OCI-LY1 (cell line): ENCODE results near the gene FXYD6.

ENCODE experiments used
- H2AFZ ChIP-seq: fragments of 200-600 bp; sonication (generic), shearing (Covaris generic); 2 replicates; pipeline ENCODE4 v1.6.0; 2014; ENCODE audit warnings: antibody characterized with exemption, mild to moderate bottlenecking, low read length
- H3F3A ChIP-seq: fragments of 200-600 bp; sonication (generic), shearing (Covaris generic); 2 replicates; pipeline ENCODE4 v1.6.0; 2014; ENCODE audit warnings: mild to moderate bottlenecking, antibody characterized with exemption, low read length, moderate library complexity; ENCODE audit not compliant: insufficient read depth
- H3K27ac ChIP-seq: fragments of 200-600 bp; sonication (generic); 2 replicates; pipeline ENCODE4 v1.5.1; 2014; ENCODE audit warnings: low read length, mixed run types, mild to moderate bottlenecking, low read depth; ENCODE audit not compliant: poor library complexity, severe bottlenecking
- H3K27me3 ChIP-seq: fragments of 200-600 bp; sonication (generic); 2 replicates; pipeline ENCODE4 v1.6.0; 2014; ENCODE audit warnings: antibody characterized with exemption, mild to moderate bottlenecking, low read length, moderate library complexity; ENCODE audit not compliant: insufficient read depth
- H3K36me3 ChIP-seq: fragments of 200-600 bp; sonication (generic); 2 replicates; pipeline ENCODE4 v1.6.1; 2014; ENCODE audit warnings: mild to moderate bottlenecking, antibody characterized with exemption, low read length, moderate library complexity, mixed read lengths; ENCODE audit not compliant: insufficient read depth
- H3K4me1 ChIP-seq: fragments of 200-600 bp; sonication (generic); 2 replicates; pipeline ENCODE4 v1.5.1; 2014; ENCODE audit warnings: mild to moderate bottlenecking, low read length, moderate library complexity; ENCODE audit not compliant: insufficient read depth, severe bottlenecking
- H3K4me2 ChIP-seq: fragments of 200-600 bp; sonication (generic), shearing (Covaris generic); 2 replicates; pipeline ENCODE4 v1.6.1; 2014; ENCODE audit warnings: low read length
- H3K4me3 ChIP-seq: fragments of 200-600 bp; sonication (generic); 2 replicates; pipeline ENCODE4 v1.5.1; 2014; ENCODE audit warnings: low read length, low read depth, mild to moderate bottlenecking, mixed read lengths; ENCODE audit not compliant: poor library complexity, severe bottlenecking
- H3K79me2 ChIP-seq: fragments of 200-600 bp; shearing (Covaris generic); 2 replicates; pipeline ENCODE4 v1.6.1; 2016; ENCODE audit warnings: mixed run types, low read length, mixed read lengths; ENCODE audit not compliant: insufficient read depth
- H3K9ac ChIP-seq: fragments of 200-600 bp; sonication (generic), shearing (Covaris generic); 2 replicates; pipeline ENCODE4 v1.6.1; 2014; ENCODE audit warnings: mild to moderate bottlenecking, low read length, mixed read lengths
- H3K9me2 ChIP-seq: fragments of 200-600 bp; sonication (generic), shearing (Covaris generic); 2 replicates; pipeline ENCODE4 v1.6.1; 2014; ENCODE audit warnings: low read depth, mild to moderate bottlenecking, low read length, mixed read lengths
- H3K9me3 ChIP-seq: fragments of 200-600 bp; shearing (Covaris generic); 2 replicates; pipeline ENCODE4 v1.6.1; 2014; ENCODE audit warnings: low read length, mixed read lengths
- H4K20me1 ChIP-seq: fragments of 200-600 bp; sonication (generic), shearing (Covaris generic); 2 replicates; pipeline ENCODE4 v1.6.0; 2016; ENCODE audit warnings: mild to moderate bottlenecking, low read length; ENCODE audit not compliant: insufficient read depth
- EZH2 ChIP-seq: fragments of 200-600 bp; sonication (generic), shearing (Covaris generic); IDR thresholded peaks from 2 replicates; pipeline ENCODE4 v1.8.0; 2017; ENCODE audit warnings: borderline replicate concordance, mixed run types, mild to moderate bottlenecking, antibody characterized with exemption, low read length, moderate library complexity, mixed read lengths
- TF ChIP-seq, protein P1 (sequence below): fragments of 200-600 bp; sonication (generic), shearing (Covaris generic); IDR thresholded peaks from 2 replicates; pipeline ENCODE4 v1.5.1; 2017; ENCODE audit warnings: mild to moderate bottlenecking, antibody characterized with exemption, low read length, moderate library complexity, mixed read lengths

Gene FXYD6

DNA sequence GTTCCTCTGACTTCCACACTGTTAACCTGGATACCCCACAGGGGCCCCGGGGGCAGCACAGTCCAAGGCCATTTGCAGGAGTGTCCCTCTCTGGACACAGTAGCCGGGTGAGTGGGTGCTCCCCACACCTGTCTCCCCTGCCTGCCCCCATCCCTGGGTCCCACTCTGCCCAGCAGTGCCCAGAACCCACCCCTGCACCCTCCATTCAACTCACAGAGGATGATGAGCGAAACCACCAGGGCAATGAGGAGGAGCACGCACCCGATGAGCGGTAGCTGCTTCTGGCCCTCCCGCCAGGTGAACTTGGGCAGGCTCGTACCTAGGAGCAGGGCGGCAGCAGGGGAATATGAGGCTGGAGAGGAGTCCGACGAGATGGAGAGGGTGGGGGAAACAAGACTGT is 40.5 kb upstream of the FXYD6 start:
- Histone ChIP-seq H3K36me3 (no peaks in the 10 kb centered on the region), H3K79me2 (no peaks in the 10 kb centered on the region), H3K9me3 (no peaks in the 10 kb centered on the region), H3K27ac (no peak overlapping the region), H3F3A (no peaks in the 10 kb centered on the region), H4K20me1 (no peaks in the 10 kb centered on the region), H2AFZ (no peak overlapping the region), H3K9ac (no peak overlapping the region), H3K9me2 (no peaks in the 10 kb centered on the region), H3K4me2 (no peak overlapping the region), H3K4me3 (no peak overlapping the region), H3K4me1 (no peaks in the 10 kb centered on the region), H3K27me3 (no peaks in the 10 kb centered on the region)
- no peak for TF ChIP-seq EZH2
- TF ChIP-seq, protein P1, sequence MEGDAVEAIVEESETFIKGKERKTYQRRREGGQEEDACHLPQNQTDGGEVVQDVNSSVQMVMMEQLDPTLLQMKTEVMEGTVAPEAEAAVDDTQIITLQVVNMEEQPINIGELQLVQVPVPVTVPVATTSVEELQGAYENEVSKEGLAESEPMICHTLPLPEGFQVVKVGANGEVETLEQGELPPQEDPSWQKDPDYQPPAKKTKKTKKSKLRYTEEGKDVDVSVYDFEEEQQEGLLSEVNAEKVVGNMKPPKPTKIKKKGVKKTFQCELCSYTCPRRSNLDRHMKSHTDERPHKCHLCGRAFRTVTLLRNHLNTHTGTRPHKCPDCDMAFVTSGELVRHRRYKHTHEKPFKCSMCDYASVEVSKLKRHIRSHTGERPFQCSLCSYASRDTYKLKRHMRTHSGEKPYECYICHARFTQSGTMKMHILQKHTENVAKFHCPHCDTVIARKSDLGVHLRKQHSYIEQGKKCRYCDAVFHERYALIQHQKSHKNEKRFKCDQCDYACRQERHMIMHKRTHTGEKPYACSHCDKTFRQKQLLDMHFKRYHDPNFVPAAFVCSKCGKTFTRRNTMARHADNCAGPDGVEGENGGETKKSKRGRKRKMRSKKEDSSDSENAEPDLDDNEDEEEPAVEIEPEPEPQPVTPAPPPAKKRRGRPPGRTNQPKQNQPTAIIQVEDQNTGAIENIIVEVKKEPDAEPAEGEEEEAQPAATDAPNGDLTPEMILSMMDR = no peak

DNA sequence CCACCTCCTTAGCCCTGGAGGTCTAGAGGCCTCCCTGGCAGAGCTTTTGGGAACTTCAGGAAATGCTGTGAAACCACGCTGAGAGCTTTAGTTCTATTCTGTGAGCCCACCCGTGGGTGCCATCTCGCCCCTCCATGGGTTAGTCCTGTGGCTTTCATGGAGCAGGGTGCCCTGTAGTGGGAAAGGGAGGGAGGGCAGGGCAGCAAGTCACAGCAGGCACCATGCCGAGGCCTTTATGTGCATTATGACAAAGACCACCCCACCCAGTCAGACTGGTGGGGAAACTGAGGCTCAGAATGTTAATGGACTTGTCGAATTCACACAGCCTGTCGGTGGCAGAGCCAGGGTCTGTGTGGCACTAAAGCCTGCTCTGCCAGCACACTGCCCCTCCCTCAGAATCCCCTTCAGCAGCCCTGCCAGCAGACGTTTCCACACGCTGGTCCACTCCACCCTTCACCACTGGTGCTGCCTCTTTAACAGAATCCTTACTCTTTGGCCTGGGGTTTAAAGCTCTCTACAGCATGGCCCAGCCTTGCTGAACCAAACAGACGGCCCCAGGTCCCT is 39.3 kb upstream of the FXYD6 start:
- Histone ChIP-seq H3K9ac (no peak overlapping the region), H3K4me3 (no peak overlapping the region), H4K20me1 (no peaks in the 10 kb centered on the region), H2AFZ (no peak overlapping the region), H3K27ac (no peak overlapping the region), H3F3A (no peaks in the 10 kb centered on the region), H3K36me3 (no peaks in the 10 kb centered on the region), H3K9me2 (no peaks in the 10 kb centered on the region), H3K79me2 (no peaks in the 10 kb centered on the region), H3K27me3 (no peaks in the 10 kb centered on the region), H3K4me1 (no peaks in the 10 kb centered on the region), H3K4me2 (no peak overlapping the region), H3K9me3 (no peaks in the 10 kb centered on the region)
- TF ChIP-seq, protein P1 = no peak
- no peak for TF ChIP-seq EZH2

DNA sequence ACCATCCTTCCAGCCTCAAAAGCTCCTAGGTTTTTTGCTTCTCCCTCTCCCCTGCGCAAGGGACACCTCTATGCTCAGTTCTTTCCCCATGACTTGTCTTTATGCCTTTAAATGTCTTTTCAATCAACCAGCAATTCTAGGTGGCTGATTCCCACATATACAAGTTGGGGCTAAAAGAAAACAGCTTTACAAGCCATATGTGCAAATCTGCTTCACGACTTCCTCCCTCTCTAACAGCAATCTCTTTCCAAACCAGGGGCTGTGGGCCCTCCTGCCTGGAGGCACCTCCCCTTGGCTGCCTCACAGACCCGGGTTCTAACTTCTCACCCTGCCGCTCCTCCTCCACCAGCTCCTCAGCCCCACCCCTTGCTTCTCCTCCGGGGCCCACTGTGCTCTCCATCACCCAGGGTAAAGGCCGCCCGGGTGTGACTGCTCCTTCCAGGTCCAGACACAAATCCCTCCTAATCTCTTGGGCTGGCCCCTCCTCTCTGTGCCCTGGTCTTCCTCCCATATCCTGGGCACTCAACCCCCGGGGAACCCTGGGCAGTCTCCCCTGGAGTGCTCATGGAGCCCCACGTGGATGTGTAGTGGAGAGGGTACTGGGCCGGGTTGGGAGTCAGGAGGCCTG is 38.6 kb upstream of the FXYD6 start:
- Histone ChIP-seq H3K9me3 (no peaks in the 10 kb centered on the region), H3K4me2 (no peak overlapping the region), H3K79me2 (no peaks in the 10 kb centered on the region), H3K9ac (no peak overlapping the region), H3K4me1 (no peaks in the 10 kb centered on the region), H3K36me3 (no peaks in the 10 kb centered on the region), H3K27me3 (no peaks in the 10 kb centered on the region), H2AFZ (no peak overlapping the region), H3K27ac (no peak overlapping the region), H3K4me3 (no peak overlapping the region), H3F3A (no peaks in the 10 kb centered on the region), H4K20me1 (no peaks in the 10 kb centered on the region), H3K9me2 (no peaks in the 10 kb centered on the region)
- no peak for TF ChIP-seq EZH2
- TF ChIP-seq, protein P1 = no peak
